ENCODE data around the gene SYT12. TPM values are rescaled to one million over a fixed set of nuclear protein-coding genes. Genes with fewer than 3 reads are reported as not detected.

SYT12 gene
- total RNA-seq, 1 donor from 2014 or later: 0.44 TPM

DNA sequence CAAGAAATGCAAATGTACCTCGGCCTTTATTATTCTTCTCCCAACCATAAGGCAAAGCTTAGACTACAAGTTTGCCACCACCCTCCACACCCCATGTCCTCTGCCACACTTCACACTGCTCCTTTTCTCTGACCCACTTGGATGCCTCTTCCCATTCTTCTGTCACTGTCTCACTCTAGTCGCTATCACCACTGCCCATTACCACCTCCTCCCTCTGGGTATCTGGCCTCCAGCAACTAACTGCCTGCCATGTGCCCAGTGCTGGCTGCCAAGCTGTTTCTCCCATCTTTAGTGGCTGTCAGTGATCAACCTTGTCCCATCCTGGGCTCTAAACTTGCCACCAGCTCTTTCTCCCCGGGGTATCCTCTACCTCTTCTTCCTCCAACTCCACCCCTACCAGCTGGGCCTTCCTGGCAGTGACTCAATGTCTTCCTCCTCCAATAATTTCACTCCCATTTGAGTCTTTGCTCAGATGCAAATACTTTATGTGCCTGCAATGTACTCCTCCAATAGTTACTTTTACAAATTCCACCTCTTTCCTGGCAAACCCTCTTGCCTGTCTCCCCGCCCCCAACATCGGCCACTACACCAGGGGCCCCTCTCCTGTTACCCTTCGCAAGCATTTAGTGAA lies 76.0 kb downstream of the SYT12 start:
- Mint-ChIP-seq H3K4me3 (no peak overlapping the region), H3K9me3 (no peaks in the 10 kb centered on the region), H3K27me3 (ENCODE audit: low read depth) (no peaks in the 10 kb centered on the region), H3K36me3 (ENCODE audit: low read depth) (no peaks in the 10 kb centered on the region), H3K27ac (ENCODE audit: unreplicated experiment) (no peak overlapping the region), H3K4me1 (no peaks in the 10 kb centered on the region)
- no peak for DNase-seq (ENCODE audit: low read depth, low spot score)
- TF ChIP-seq, protein P1, sequence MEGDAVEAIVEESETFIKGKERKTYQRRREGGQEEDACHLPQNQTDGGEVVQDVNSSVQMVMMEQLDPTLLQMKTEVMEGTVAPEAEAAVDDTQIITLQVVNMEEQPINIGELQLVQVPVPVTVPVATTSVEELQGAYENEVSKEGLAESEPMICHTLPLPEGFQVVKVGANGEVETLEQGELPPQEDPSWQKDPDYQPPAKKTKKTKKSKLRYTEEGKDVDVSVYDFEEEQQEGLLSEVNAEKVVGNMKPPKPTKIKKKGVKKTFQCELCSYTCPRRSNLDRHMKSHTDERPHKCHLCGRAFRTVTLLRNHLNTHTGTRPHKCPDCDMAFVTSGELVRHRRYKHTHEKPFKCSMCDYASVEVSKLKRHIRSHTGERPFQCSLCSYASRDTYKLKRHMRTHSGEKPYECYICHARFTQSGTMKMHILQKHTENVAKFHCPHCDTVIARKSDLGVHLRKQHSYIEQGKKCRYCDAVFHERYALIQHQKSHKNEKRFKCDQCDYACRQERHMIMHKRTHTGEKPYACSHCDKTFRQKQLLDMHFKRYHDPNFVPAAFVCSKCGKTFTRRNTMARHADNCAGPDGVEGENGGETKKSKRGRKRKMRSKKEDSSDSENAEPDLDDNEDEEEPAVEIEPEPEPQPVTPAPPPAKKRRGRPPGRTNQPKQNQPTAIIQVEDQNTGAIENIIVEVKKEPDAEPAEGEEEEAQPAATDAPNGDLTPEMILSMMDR (conservative IDR thresholded peaks at IDR 0.05): no peak

DNA sequence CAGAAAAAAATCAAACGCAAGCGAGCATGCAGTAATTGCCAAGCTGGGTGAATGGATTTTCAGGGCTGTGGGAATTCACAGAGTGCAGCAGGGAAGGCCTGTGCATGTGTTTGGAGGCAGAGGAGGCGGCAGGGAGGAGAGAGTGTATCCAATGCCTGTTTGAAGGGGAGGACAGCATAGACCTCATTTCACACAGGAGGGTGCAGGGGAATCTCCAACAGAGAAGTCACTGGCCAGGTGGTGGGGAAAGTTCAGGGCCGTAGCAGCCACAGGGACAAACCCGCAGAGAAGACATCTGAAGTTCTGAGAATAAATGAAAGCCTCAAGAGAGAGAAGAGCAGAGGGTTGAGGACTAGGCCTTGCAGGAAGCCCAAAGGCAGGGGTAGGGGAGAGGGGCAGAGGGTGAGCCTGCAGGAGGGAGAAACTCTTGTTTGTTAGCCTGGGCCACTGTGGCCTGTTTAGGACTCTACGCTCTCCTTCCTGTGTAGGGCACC lies 76.9 kb downstream of the SYT12 start:
- TF ChIP-seq, protein P1 (conservative IDR thresholded peaks at IDR 0.05): no peak
- Mint-ChIP-seq H3K9me3 (no peaks in the 10 kb centered on the region), H3K36me3 (ENCODE audit: low read depth) (no peaks in the 10 kb centered on the region), H3K27ac (ENCODE audit: unreplicated experiment) (no peak overlapping the region), H3K4me3 (no peak overlapping the region), H3K4me1 (no peaks in the 10 kb centered on the region), H3K27me3 (ENCODE audit: low read depth) (no peaks in the 10 kb centered on the region)
- DNase-seq (ENCODE audit: low read depth, low spot score): no peak

Small RNA genes within 50 kb of the gene (microRNA-seq; reads per million reads assigned to microRNA genes)
- gene MIR6860: not detected

Other genes with a start within 250 kb of the SYT12 start
- 34.3 and 35.8 TPM in 2 replicates for gene RCE1, start 179.7 kb upstream of the SYT12 start, total RNA-seq
- 36.2 and 37.2 TPM in 2 replicates for gene LRFN4, start 166.1 kb upstream of the SYT12 start, total RNA-seq
- 51.9 and 53.6 TPM in 2 replicates for gene PC, start 64.8 kb upstream of the SYT12 start, total RNA-seq
- not detected in 2 replicates for gene C11orf86, start 47.8 kb upstream of the SYT12 start, total RNA-seq
- 1.7 and 2.1 TPM in 2 replicates for gene RHOD, start 33.7 kb downstream of the SYT12 start, total RNA-seq
- gene KDM2A, start 96.1 kb downstream of the SYT12 start, total RNA-seq: 67.4 and 69.3 TPM in 2 replicates
- gene GRK2, start 243.3 kb downstream of the SYT12 start, total RNA-seq: 51.3 and 55.1 TPM in 2 replicates

All from neural crest cell (in vitro differentiated cells).